ENCODE results near the gene SRP54. TPM values are rescaled to one million over a fixed set of nuclear protein-coding genes. Genes with fewer than 3 reads are reported as not detected.
"Not testable (repeated sequence)": the region's sequence is repeated elsewhere in the genome, so short reads cannot be mapped to it uniquely, and the experiment has no call there.

SRP54 gene
- total and polyA plus RNA-seq, 4 donors = 20.2 to 57.5 (median 41.6) TPM

GRCh38 chr14:34956931-34957330, 25.9 kb upstream of the SRP54 start:
- Histone ChIP-seq H3K4me1 (ENCODE audit: control insufficient read depth in 1 of 2, insufficient read depth in 2 of 2, low read length in 2 of 2) (no peaks in the 10 kb centered on the region), H3K4me3 (ENCODE audit: low read length in 2 of 2) (no peak overlapping the region), H3K9me3 (ENCODE audit: control insufficient read depth, low read length) (no peaks in the 10 kb centered on the region), H3K27ac (ENCODE audit: low read depth in 1 of 2, low read length in 2 of 2) (no peak overlapping the region), H3K36me3 (ENCODE audit: control insufficient read depth in 1 of 2, insufficient read depth in 2 of 2, low read length in 1 of 2) (peaks cover 5 to 6% of the 10 kb centered on the region in 2 donors), H3K27me3 (ENCODE audit: control insufficient read depth in 1 of 2, insufficient read depth in 2 of 2, low read length in 1 of 2) (no peaks in the 10 kb centered on the region)
- WGBS, 2 donors = 83 to 88% methylated on average over 2 of the region's 2 CpGs
- DNase-seq (no peak), ATAC-seq (ENCODE audit: low FRiP score) (no peak)
- intact Hi-C loops (cut with DNase I) = no loop called here

DNA sequence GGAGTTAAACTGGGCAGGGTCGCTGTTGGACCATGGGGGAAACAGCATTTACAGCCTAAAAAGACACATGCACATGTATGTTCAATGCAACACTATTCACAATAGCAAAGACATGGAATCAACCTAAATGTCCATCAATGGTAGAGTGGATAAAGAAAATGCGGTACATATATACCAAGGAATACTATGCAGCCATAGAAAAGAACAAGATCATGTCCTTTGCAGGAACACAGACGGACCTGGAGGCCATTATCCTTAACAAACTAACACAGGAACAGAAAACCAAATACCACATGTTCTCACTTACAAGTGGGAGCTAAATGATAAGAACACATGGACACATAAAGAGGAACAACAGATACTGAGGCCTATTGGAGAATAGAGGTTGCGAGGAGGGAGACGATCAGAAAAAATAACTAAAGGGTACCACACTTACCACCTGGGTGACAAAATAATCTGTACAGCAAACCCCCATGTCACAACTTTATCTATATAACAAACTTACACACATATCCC, 25.0 kb upstream of the SRP54 start:
- Histone ChIP-seq H3K27me3 (ENCODE audit: control insufficient read depth in 1 of 2, insufficient read depth in 2 of 2, low read length in 1 of 2) (no peaks in the 10 kb centered on the region), H3K27ac (ENCODE audit: low read depth in 1 of 2, low read length in 2 of 2) (no peak overlapping the region), H3K36me3 (ENCODE audit: control insufficient read depth in 1 of 2, insufficient read depth in 2 of 2, low read length in 1 of 2) (peaks cover 5 to 6% of the 10 kb centered on the region in 2 donors), H3K4me1 (ENCODE audit: control insufficient read depth in 1 of 2, insufficient read depth in 2 of 2, low read length in 2 of 2) (no peaks in the 10 kb centered on the region), H3K9me3 (ENCODE audit: control insufficient read depth, low read length) (no peaks in the 10 kb centered on the region), H3K4me3 (ENCODE audit: low read length in 2 of 2) (no peak overlapping the region)
- ATAC-seq (ENCODE audit: low FRiP score) (no peak), DNase-seq (no peak)
- intact Hi-C loops (cut with DNase I) = no loop called here
- WGBS, 2 donors = 97 to 98% methylated on average over 5 of the region's 5 CpGs

- WGBS, 2 donors = 93 to 95% methylated on average over 5 of the region's 5 CpGs
- intact Hi-C loops (cut with DNase I); H3K27ac ChIP-seq (ENCODE audit: low read depth in 1 of 2, low read length in 2 of 2); H3K36me3 ChIP-seq (ENCODE audit: control insufficient read depth in 1 of 2, insufficient read depth in 2 of 2, low read length in 1 of 2); DNase-seq; ATAC-seq (ENCODE audit: low FRiP score); H3K27me3 ChIP-seq (ENCODE audit: control insufficient read depth in 1 of 2, insufficient read depth in 2 of 2, low read length in 1 of 2); H3K4me1 ChIP-seq (ENCODE audit: control insufficient read depth in 1 of 2, insufficient read depth in 2 of 2, low read length in 2 of 2); H3K4me3 ChIP-seq (ENCODE audit: low read length in 2 of 2); H3K9me3 ChIP-seq (ENCODE audit: control insufficient read depth, low read length): not testable (repeated sequence)
Observed at GRCh38 chr14:34962106-34962505, 20.7 kb upstream of the SRP54 start.

DNA sequence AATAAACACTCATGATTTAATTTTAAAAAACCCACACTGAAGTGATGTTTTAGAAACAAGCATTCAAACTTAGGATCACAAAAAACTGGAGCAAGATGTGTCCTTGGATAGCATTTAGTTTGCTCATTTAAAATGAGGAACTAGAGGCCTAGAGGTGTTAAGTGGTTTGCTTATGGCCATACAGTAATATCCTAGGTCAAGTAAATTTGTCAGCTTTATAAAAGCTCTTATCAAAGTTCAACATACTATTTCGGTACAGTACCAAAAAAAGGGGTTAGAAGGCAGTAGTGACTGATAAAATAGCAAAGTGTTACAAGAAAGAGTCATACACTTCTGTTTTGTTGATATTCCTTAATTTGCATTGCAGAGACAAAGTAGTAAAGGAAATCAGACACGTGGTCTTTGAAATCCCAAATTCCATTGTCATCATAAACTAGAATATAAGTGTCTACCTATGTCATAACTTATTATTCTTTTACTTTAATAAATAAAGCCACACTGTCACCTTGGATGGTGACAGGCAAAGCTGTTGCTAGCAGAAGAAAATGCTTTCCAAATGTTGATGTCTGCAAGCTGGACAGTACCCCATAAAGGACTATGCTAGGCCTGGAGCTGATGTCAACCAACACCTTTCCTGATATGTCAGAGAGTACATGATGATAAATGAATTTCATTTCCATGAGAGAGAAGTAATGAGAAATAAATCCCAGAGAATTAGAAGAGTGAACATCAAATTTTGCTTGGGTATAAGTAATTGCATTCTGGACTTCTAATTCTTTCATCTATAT, 17.6 kb upstream of the SRP54 start:
- no peak overlapping the region for H3K27ac ChIP-seq (ENCODE audit: low read depth in 1 of 2, low read length in 2 of 2)
- intact Hi-C loops (cut with DNase I) = no loop called here
- no peaks in the 10 kb centered on the region for H3K9me3 ChIP-seq (ENCODE audit: control insufficient read depth, low read length)
- WGBS, 2 donors = 62 to 76% methylated on average over 2 of the region's 2 CpGs
- ATAC-seq (ENCODE audit: low FRiP score) (no peak), DNase-seq (no peak)
- peaks cover 1 to 2% of the 10 kb centered on the region in 2 donors for H3K36me3 ChIP-seq (ENCODE audit: control insufficient read depth in 1 of 2, insufficient read depth in 2 of 2, low read length in 1 of 2)
- H3K4me3 ChIP-seq (ENCODE audit: low read length in 2 of 2) = no peak overlapping the region
- H3K4me1 ChIP-seq (ENCODE audit: control insufficient read depth in 1 of 2, insufficient read depth in 2 of 2, low read length in 2 of 2) = no peaks in the 10 kb centered on the region
- H3K27me3 ChIP-seq (ENCODE audit: control insufficient read depth in 1 of 2, insufficient read depth in 2 of 2, low read length in 1 of 2) = no peaks in the 10 kb centered on the region

GRCh38 chr14:34965912-34966311, 16.9 kb upstream of the SRP54 start:
- WGBS, 2 donors = 93% methylated on average over 4 of the region's 4 CpGs
- Histone ChIP-seq H3K36me3 (ENCODE audit: control insufficient read depth in 1 of 2, insufficient read depth in 2 of 2, low read length in 1 of 2) (peaks cover 0 to 2% of the 10 kb centered on the region in 2 donors), H3K4me3 (ENCODE audit: low read length in 2 of 2) (no peak overlapping the region), H3K9me3 (ENCODE audit: control insufficient read depth, low read length) (no peaks in the 10 kb centered on the region), H3K4me1 (ENCODE audit: control insufficient read depth in 1 of 2, insufficient read depth in 2 of 2, low read length in 2 of 2) (no peaks in the 10 kb centered on the region), H3K27ac (ENCODE audit: low read depth in 1 of 2, low read length in 2 of 2) (no peak overlapping the region), H3K27me3 (ENCODE audit: control insufficient read depth in 1 of 2, insufficient read depth in 2 of 2, low read length in 1 of 2) (no peaks in the 10 kb centered on the region)
- DNase-seq = no peak
- ATAC-seq (ENCODE audit: low FRiP score) = no peak
- intact Hi-C loops (cut with DNase I) = no loop called here

DNA sequence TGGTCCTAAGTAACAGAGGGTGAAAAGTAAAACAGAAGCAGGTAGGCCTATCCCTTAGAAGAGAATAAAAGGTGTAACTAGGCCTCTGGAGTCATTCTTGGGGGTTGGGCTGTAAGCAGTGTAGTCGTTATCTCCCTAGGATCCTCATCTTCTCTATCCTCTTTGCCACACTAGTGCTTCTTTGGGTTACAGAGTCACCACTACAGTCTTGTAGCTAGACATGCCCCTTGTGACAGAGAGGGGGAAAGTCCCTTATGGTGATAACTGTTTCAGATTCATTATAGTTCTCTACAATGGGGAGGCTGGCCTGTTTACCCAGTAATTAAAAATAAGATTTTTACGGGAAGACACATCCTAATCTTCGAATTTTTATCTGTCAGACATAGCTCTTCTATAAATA, 16.4 kb upstream of the SRP54 start:
- DNase-seq (no peak), ATAC-seq (ENCODE audit: low FRiP score) (no peak)
- H3K27me3 ChIP-seq (ENCODE audit: control insufficient read depth in 1 of 2, insufficient read depth in 2 of 2, low read length in 1 of 2) = no peaks in the 10 kb centered on the region
- no peak overlapping the region for H3K4me3 ChIP-seq (ENCODE audit: low read length in 2 of 2)
- H3K9me3 ChIP-seq (ENCODE audit: control insufficient read depth, low read length) = no peaks in the 10 kb centered on the region
- peaks cover 0 to 2% of the 10 kb centered on the region in 2 donors for H3K36me3 ChIP-seq (ENCODE audit: control insufficient read depth in 1 of 2, insufficient read depth in 2 of 2, low read length in 1 of 2)
- WGBS, 2 donors = 81 to 86% methylated on average over 3 of the region's 3 CpGs
- no peak overlapping the region for H3K27ac ChIP-seq (ENCODE audit: low read depth in 1 of 2, low read length in 2 of 2)
- no peaks in the 10 kb centered on the region for H3K4me1 ChIP-seq (ENCODE audit: control insufficient read depth in 1 of 2, insufficient read depth in 2 of 2, low read length in 2 of 2)
- intact Hi-C loops (cut with DNase I) = no loop called here

GRCh38 chr14:34970665-34971064, 12.1 kb upstream of the SRP54 start:
- H3K36me3 ChIP-seq (ENCODE audit: control insufficient read depth in 1 of 2, insufficient read depth in 2 of 2, low read length in 1 of 2) = peaks cover 0 to 2% of the 10 kb centered on the region in 2 donors
- no peaks in the 10 kb centered on the region for H3K9me3 ChIP-seq (ENCODE audit: control insufficient read depth, low read length)
- H3K27me3 ChIP-seq (ENCODE audit: control insufficient read depth in 1 of 2, insufficient read depth in 2 of 2, low read length in 1 of 2) = no peaks in the 10 kb centered on the region
- H3K27ac ChIP-seq (ENCODE audit: low read depth in 1 of 2, low read length in 2 of 2) = no peak overlapping the region
- DNase-seq (no peak), ATAC-seq (ENCODE audit: low FRiP score) (no peak)
- no peaks in the 10 kb centered on the region for H3K4me1 ChIP-seq (ENCODE audit: control insufficient read depth in 1 of 2, insufficient read depth in 2 of 2, low read length in 2 of 2)
- intact Hi-C loops (cut with DNase I) = no loop called here
- H3K4me3 ChIP-seq (ENCODE audit: low read length in 2 of 2) = no peak overlapping the region
- WGBS, 2 donors = 97% methylated on average over 1 of the region's 1 CpG

DNA sequence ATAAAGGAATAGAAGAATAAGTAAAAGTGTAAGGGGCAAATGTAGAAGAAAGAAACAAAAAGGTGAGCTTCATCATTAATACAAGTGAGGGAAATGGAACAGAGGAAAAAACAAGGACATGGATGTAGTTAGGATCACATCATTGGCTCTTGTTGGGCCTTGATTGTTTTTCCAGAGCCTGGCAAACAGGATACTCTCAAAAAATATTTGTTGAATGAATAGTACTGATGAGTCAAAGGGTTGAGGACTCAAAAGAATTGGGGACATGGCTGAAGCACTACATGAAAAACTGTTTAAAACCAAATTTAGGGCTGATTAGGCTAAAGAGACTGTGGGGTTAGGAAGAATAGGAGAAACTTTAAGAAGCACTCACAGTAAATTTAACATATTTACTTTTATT, 11.4 kb upstream of the SRP54 start:
- no peak overlapping the region for H3K4me3 ChIP-seq (ENCODE audit: low read length in 2 of 2)
- no peaks in the 10 kb centered on the region for H3K36me3 ChIP-seq (ENCODE audit: control insufficient read depth in 1 of 2, insufficient read depth in 2 of 2, low read length in 1 of 2)
- intact Hi-C loops (cut with DNase I) = no loop called here
- DNase-seq (no peak), ATAC-seq (ENCODE audit: low FRiP score) (no peak)
- H3K27ac ChIP-seq (ENCODE audit: low read depth in 1 of 2, low read length in 2 of 2) = no peak overlapping the region
- H3K27me3 ChIP-seq (ENCODE audit: control insufficient read depth in 1 of 2, insufficient read depth in 2 of 2, low read length in 1 of 2) = no peaks in the 10 kb centered on the region
- no peaks in the 10 kb centered on the region for H3K4me1 ChIP-seq (ENCODE audit: control insufficient read depth in 1 of 2, insufficient read depth in 2 of 2, low read length in 2 of 2)
- no peaks in the 10 kb centered on the region for H3K9me3 ChIP-seq (ENCODE audit: control insufficient read depth, low read length)

DNA sequence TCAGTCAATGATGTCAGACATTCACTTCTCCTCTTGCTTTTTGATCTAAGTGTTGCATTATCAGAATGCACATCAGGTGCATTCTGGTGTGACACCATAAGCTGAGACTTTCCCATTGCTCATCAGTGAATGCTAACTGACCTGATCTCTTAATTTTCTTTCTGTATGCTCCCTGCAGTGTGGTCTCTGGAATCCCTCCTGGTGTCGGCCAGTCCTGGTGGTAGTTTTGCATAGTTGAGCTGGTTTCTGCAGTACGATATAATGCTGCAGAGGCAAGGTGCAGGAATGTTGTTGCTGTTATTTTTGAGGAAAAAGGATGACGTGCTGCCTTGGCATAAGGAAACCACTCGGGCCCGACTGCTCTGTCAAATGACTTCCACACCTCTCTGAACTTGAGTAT, 11.0 kb upstream of the SRP54 start:
- Histone ChIP-seq H3K4me3 (ENCODE audit: low read length in 2 of 2) (no peak overlapping the region), H3K9me3 (ENCODE audit: control insufficient read depth, low read length) (no peaks in the 10 kb centered on the region), H3K4me1 (ENCODE audit: control insufficient read depth in 1 of 2, insufficient read depth in 2 of 2, low read length in 2 of 2) (no peaks in the 10 kb centered on the region), H3K27me3 (ENCODE audit: control insufficient read depth in 1 of 2, insufficient read depth in 2 of 2, low read length in 1 of 2) (no peaks in the 10 kb centered on the region), H3K27ac (ENCODE audit: low read depth in 1 of 2, low read length in 2 of 2) (no peak overlapping the region), H3K36me3 (ENCODE audit: control insufficient read depth in 1 of 2, insufficient read depth in 2 of 2, low read length in 1 of 2) (no peaks in the 10 kb centered on the region)
- ATAC-seq (ENCODE audit: low FRiP score) = no peak
- 34 to 54% methylated on average over 5 of the region's 5 CpGs for WGBS, 2 donors
- intact Hi-C loops (cut with DNase I) = no loop called here
- DNase-seq = no peak
